ENCODE data around the gene SDCCAG8.

DNA sequence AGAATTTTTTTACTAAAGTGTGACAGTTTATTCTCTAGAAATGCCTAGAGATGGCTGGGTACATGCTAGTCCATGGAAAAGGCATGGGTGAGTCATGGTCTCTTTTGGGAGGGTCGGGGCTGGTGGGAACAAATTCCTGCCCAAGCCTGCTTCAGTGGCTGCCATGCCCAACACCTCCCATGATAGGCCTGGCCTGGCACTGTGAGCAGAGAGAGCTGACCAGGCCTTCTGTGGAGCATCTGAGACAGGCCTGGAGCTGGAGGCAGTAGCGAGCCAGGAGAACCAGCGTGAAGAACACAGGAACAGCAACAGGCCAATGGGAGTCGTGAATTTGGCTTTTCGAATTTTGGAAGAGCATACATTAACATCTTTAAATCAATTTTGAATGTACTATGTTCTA lies 209.2 kb downstream of the SDCCAG8 start:
- TF ChIP-seq POLR2AphosphoS5 (IDR thresholded peaks at IDR 0.05), result no peak
- TF ChIP-seq EP300 (IDR thresholded peaks at IDR 0.05), result no peak

All from suprapubic skin (tissue), 4 donors.